Astrocyte of the spinal cord (primary cell): Measurements from ENCODE around the gene FLRT2.
A peak's percentile ranks its signal among the peaks of the same experiment; 100 is the strongest.

Experiments
- DNase-seq: peaks from one replicate; pipeline ENCODE4 v3.0.0; 2011; ENCODE audit warnings: low read depth, low spot score
- H3K4me3 ChIP-seq: 2 replicates; pipeline ENCODE4 v1.5.1; 2011; ENCODE audit warnings: low read depth, mild to moderate bottlenecking, low read length, moderate library complexity
- CTCF ChIP-seq: IDR thresholded peaks from 2 replicates; pipeline ENCODE4 v1.5.1; 2012; ENCODE audit warnings: low read depth, mild to moderate bottlenecking, low read length, inconsistent platforms
- in situ Hi-C: cut with HindIII; loops from 2 replicates; pipeline ENCODE4 v1.10.0; 2017; ENCODE audit warnings: low sequenced_read_pairs

The FLRT2 gene

DNA sequence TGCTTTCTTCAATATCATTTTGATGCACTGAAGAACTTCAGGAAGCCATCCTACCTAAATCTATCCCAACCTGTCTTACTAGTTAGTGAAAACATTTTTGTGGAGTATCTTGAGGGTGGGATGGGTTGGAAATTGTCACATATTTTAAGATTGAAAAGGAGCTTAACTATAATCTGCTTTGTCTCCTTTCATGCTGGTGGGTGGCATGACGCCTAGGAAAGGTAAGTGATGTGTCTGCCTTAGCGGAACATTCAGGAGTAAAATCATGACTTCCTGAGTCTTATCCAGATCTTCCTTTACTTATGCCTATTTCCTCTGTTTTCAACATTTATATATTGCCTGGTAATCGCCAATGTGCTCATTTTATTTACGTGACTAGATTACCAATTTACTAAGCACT is 74.1 kb downstream of the FLRT2 start:
- no peak overlapping the region for H3K4me3 ChIP-seq
- no peak for TF ChIP-seq CTCF
- in situ Hi-C loops: no loop called here
- DNase-seq: no peak

- DNase-seq: no peak
- no peak for TF ChIP-seq CTCF
- in situ Hi-C loops: no loop called here
- no peak overlapping the region for H3K4me3 ChIP-seq
Measured at GRCh38 chr14:85604714-85605113, 74.8 kb downstream of the FLRT2 start.

DNA sequence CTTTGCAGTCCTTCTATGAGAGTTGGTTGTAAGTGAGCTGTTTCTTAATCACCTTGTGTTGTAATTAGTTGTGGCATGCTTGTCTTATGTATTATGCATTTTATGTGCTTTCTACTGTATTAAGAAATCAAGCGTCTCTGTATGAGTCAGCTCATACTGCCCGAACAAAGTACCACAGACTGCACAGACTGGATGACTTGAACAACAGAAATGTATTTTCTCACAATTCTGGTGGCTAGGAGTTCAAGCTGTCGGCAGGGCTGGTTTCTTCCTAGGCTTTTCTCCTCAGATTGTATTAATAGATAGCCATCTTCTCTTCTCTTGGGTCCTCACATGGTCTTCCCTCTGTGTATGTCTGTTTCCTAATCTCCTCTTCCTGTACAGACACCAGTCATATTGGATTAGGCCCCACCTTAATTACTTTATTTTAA is 77.7 kb downstream of the FLRT2 start:
- in situ Hi-C loops: no loop called here
- H3K4me3 ChIP-seq: no peak overlapping the region
- DNase-seq: peak; percentile 71
- no peak for TF ChIP-seq CTCF

GRCh38 chr14:85613496-85613895 is 83.6 kb downstream of the FLRT2 start:
- no peak for TF ChIP-seq CTCF
- in situ Hi-C loops: no loop called here
- no peak for DNase-seq
- H3K4me3 ChIP-seq: no peak overlapping the region

- TF ChIP-seq CTCF: no peak
- in situ Hi-C loops: no loop called here
- no peak overlapping the region for H3K4me3 ChIP-seq
- no peak for DNase-seq
Measured at GRCh38 chr14:85616386-85616885, 86.5 kb downstream of the FLRT2 start.

- no peak for DNase-seq
- no peak overlapping the region for H3K4me3 ChIP-seq
- in situ Hi-C loops: no loop called here
- TF ChIP-seq CTCF: no peak
Measured at GRCh38 chr14:85616886-85617285, 86.9 kb downstream of the FLRT2 start.

- DNase-seq: no peak
- in situ Hi-C loops: no loop called here
- H3K4me3 ChIP-seq: no peak overlapping the region
- TF ChIP-seq CTCF: no peak
Measured at GRCh38 chr14:85617791-85618190, 87.8 kb downstream of the FLRT2 start.
